Epithelial cell of esophagus (primary cell): ENCODE measurements around the gene HARS2.
"Not testable (repeated sequence)": the region's sequence is repeated elsewhere in the genome, so short reads cannot be mapped to it uniquely, and the experiment has no call there.

ENCODE experiments used
- DNase-seq: peaks from one replicate; pipeline ENCODE4 v3.0.0; 2010; ENCODE audit warnings: low read depth
- H3K4me3 ChIP-seq: 2 replicates; pipeline ENCODE4 v1.5.1; 2011; ENCODE audit warnings: mild to moderate bottlenecking, low read length, control low read depth
- CTCF ChIP-seq: IDR thresholded peaks from 2 replicates; pipeline ENCODE4 v1.5.1; 2011; ENCODE audit warnings: low read depth, mild to moderate bottlenecking, low read length, control low read depth, inconsistent platforms; ENCODE audit not compliant: insufficient read depth; ENCODE audit errors: missing control alignments

Gene HARS2

GRCh38 chr5:140690941-140691924, at the start of gene HARS2, which contains the start of gene HARS1:
Gene HARS2, plus strand, starts transcription at chr5:140691455. Its CDS starts 194 bp downstream, at chr5:140691649.
Gene HARS1, minus strand, starts transcription at chr5:140691370. Its CDS starts 66 bp downstream, at chr5:140691304.
- peak within 1 kb of the TSS; percentile 85 for H3K4me3 ChIP-seq
- TF ChIP-seq CTCF = no peak
- DNase-seq = peak; percentile 98

- H3K4me3 ChIP-seq = no peak overlapping the region
- no peak for DNase-seq
Observed at GRCh38 chr5:140641716-140642115, 49.5 kb upstream of the HARS2 start.

GRCh38 chr5:140642718-140643117, 48.5 kb upstream of the HARS2 start:
- no peak for TF ChIP-seq CTCF
- no peak overlapping the region for H3K4me3 ChIP-seq
- DNase-seq = no peak

More at GRCh38 chr5:140641716-140642115, 49.5 kb upstream of the HARS2 start:
- TF ChIP-seq CTCF = no peak

- H3K4me3 ChIP-seq = peak overlapping the region; percentile 76
- no peak for TF ChIP-seq CTCF
- DNase-seq = no peak
Observed at GRCh38 chr5:140647042-140647419, 44.2 kb upstream of the HARS2 start.

GRCh38 chr5:140658870-140659269, 32.4 kb upstream of the HARS2 start:
- DNase-seq = no peak
- no peak for TF ChIP-seq CTCF
- no peak overlapping the region for H3K4me3 ChIP-seq

- DNase-seq, H3K4me3 ChIP-seq: not testable (repeated sequence)
Observed at GRCh38 chr5:140660371-140660770, 30.9 kb upstream of the HARS2 start.

- H3K4me3 ChIP-seq = peak overlapping the region; percentile 96
- no peak for DNase-seq
- TF ChIP-seq CTCF = no peak
Observed at GRCh38 chr5:140664030-140664358, 27.3 kb upstream of the HARS2 start.
